Osteoblast (primary cell): ENCODE measurements around the gene LCE1D. TPM values are rescaled to one million over a fixed set of nuclear protein-coding genes. Genes with fewer than 3 reads are reported as not detected.

Experiments used
- DNase-seq: peaks from one replicate; pipeline ENCODE4 v3.0.0; 2011; ENCODE audit warnings: low spot score, mixed read lengths; ENCODE audit not compliant: insufficient read length; ENCODE audit errors: missing footprints
- H2AFZ ChIP-seq: 2 replicates; pipeline ENCODE4 v1.6.0; 2011; ENCODE audit warnings: mild to moderate bottlenecking, low read length
- H3K27ac ChIP-seq: 2 replicates; pipeline ENCODE4 v1.5.1; 2011; ENCODE audit warnings: mild to moderate bottlenecking, low read depth, low read length, moderate library complexity
- H3K27me3 ChIP-seq: 2 replicates; pipeline ENCODE4 v1.6.0; 2012; ENCODE audit warnings: mild to moderate bottlenecking, control low read depth, inconsistent platforms, low read length, moderate library complexity; ENCODE audit not compliant: insufficient read depth
- H3K36me3 ChIP-seq: 2 replicates; pipeline ENCODE4 v1.5.1; 2011; ENCODE audit warnings: mild to moderate bottlenecking, low read length, control low read depth, moderate library complexity; ENCODE audit not compliant: insufficient read depth
- H3K4me1 ChIP-seq: 2 replicates; pipeline ENCODE4 v1.5.1; 2011; ENCODE audit warnings: mild to moderate bottlenecking, low read length, control low read depth, moderate library complexity; ENCODE audit not compliant: insufficient read depth
- H3K4me2 ChIP-seq: 2 replicates; pipeline ENCODE4 v1.6.0; 2011; ENCODE audit warnings: mild to moderate bottlenecking, low read length; ENCODE audit not compliant: insufficient read depth
- H3K4me3 ChIP-seq: fragments of 200-600 bp; sonication (generic); 3 replicates; pipeline ENCODE4 v1.5.1; 2012; ENCODE audit warnings: mild to moderate bottlenecking, low read length, inconsistent platforms; ENCODE audit not compliant: insufficient read depth
- H3K79me2 ChIP-seq: 2 replicates; pipeline ENCODE4 v1.6.0; 2012; ENCODE audit warnings: mild to moderate bottlenecking, low read length, control low read depth, inconsistent platforms; ENCODE audit not compliant: insufficient read depth
- H3K9me3 ChIP-seq: 2 replicates; pipeline ENCODE4 v1.5.1; 2011; ENCODE audit warnings: low read depth, low read length, control low read depth
- H4K20me1 ChIP-seq: 2 replicates; pipeline ENCODE4 v1.6.0; 2012; ENCODE audit warnings: mild to moderate bottlenecking, low read length, control low read depth; ENCODE audit not compliant: insufficient read depth
- total RNA-seq: library from RNA; depleted of rRNA; stranded (reverse); fragments of >200 nt; gene quantifications from 2 replicates; pipeline ENCODE4 v1.2.3, GENCODE V29; 2012
- TF ChIP-seq, protein P1 (sequence below): IDR thresholded peaks from 2 replicates; pipeline ENCODE4 v1.5.1; 2011; ENCODE audit warnings: mild to moderate bottlenecking, low read depth, low read length, moderate library complexity; ENCODE audit errors: extremely low read depth

The LCE1D gene
- total RNA-seq, 1 donor: not detected

DNA sequence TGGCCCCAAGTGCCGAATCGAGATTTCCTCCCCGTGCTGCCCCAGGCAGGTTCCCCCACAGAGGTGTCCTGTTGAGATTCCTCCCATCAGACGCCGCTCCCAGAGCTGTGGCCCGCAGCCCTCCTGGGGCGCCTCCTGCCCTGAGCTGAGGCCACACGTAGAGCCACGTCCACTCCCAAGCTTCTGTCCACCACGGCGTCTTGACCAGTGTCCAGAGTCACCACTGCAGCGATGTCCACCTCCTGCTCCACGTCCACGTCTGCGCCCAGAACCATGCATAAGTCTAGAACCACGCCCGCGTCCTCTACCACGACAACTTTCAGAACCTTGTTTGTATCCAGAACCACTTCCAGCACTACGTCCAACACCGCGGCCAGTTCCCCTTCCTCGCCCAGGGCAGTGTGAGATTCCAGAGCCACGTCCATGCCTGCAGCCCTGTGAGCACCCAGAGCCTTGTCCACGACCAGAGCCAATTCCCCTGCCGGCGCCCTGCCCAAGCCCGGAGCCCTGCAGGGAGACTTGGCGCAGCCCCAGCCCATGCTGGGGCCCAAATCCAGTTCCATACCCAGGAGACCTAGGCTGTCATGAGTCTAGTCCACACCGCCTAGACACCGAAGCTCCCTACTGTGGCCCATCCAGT lies 35.9 kb upstream of the LCE1D start:
- Histone ChIP-seq H3K9me3 (no peaks in the 10 kb centered on the region), H3K27me3 (no peaks in the 10 kb centered on the region), H3K79me2 (no peaks in the 10 kb centered on the region), H3K4me2 (no peak overlapping the region), H3K4me1 (no peaks in the 10 kb centered on the region), H2AFZ (no peak overlapping the region), H3K36me3 (no peaks in the 10 kb centered on the region), H3K4me3 (no peak overlapping the region), H3K27ac (no peak overlapping the region), H4K20me1 (no peaks in the 10 kb centered on the region)
- TF ChIP-seq, protein P1, sequence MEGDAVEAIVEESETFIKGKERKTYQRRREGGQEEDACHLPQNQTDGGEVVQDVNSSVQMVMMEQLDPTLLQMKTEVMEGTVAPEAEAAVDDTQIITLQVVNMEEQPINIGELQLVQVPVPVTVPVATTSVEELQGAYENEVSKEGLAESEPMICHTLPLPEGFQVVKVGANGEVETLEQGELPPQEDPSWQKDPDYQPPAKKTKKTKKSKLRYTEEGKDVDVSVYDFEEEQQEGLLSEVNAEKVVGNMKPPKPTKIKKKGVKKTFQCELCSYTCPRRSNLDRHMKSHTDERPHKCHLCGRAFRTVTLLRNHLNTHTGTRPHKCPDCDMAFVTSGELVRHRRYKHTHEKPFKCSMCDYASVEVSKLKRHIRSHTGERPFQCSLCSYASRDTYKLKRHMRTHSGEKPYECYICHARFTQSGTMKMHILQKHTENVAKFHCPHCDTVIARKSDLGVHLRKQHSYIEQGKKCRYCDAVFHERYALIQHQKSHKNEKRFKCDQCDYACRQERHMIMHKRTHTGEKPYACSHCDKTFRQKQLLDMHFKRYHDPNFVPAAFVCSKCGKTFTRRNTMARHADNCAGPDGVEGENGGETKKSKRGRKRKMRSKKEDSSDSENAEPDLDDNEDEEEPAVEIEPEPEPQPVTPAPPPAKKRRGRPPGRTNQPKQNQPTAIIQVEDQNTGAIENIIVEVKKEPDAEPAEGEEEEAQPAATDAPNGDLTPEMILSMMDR: no peak
- DNase-seq: no peak

DNA sequence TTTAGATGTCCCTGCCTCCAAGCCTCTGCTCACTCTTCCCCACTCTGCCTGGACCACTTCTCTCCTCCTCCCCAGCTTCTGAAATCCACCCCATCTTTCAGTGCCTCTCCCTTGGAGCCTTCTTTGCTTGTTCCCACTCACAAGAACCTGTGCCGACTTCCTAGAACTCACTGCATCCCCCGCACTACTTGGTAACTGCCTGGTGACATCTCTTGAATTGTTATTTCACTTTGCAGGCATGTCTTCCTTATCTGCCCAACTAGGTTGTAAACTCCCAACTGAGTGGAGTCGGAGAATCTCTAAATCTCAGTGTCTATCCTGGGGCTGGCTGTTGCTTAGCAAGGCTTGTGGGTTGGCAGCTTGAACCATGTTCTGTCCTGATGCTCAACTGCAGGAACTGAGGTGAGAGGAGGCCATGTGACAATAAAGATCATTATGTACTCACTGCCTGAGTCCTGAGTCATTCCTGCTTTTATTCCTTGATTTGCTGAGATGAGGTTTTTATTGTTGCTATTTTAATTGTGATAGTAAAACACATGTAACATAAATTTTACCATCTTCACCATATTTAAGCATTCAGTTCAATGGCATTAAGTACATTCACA lies 34.8 kb upstream of the LCE1D start:
- H2AFZ ChIP-seq: no peak overlapping the region
- no peaks in the 10 kb centered on the region for H3K36me3 ChIP-seq
- no peak overlapping the region for H3K4me3 ChIP-seq
- H3K79me2 ChIP-seq: no peaks in the 10 kb centered on the region
- no peaks in the 10 kb centered on the region for H3K4me1 ChIP-seq
- H3K27ac ChIP-seq: no peak overlapping the region
- no peaks in the 10 kb centered on the region for H3K9me3 ChIP-seq
- no peaks in the 10 kb centered on the region for H3K27me3 ChIP-seq
- no peaks in the 10 kb centered on the region for H4K20me1 ChIP-seq
- TF ChIP-seq, protein P1: no peak
- H3K4me2 ChIP-seq: no peak overlapping the region
- no peak for DNase-seq

DNA sequence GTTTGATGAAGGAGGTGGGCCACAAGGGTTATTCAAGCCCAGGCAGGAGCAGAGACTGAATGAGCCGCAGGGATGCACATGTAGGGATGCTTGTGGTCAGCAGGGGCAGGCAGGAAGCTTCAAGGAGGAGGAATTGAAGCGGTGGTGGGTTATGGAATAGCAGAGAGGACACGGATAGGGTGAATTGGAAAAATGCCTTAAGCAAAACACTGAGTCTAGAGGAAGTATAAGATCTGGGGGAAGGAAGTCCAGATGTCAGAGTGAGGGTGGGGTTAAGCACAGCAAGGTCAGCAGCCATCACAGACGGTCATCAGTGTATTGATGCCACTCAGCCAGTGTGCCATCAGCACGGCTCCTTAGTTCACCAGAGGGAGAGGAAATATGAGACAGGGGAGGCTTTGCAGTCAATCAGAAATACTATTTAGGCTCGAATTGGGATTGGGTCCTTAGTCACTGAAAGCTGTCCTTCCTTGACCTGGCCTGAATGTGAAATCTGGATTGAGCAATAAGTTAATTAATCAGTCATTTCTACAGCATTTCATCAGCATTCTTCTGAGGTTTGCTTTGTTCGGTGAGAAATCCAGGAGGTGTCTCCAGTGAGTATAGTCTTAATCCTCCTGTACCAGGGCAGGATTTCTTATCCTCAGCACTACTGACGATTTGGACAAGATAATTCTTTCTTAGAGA lies 27.5 kb upstream of the LCE1D start:
- H3K79me2 ChIP-seq: no peaks in the 10 kb centered on the region
- H2AFZ ChIP-seq: no peak overlapping the region
- no peaks in the 10 kb centered on the region for H3K4me1 ChIP-seq
- no peaks in the 10 kb centered on the region for H3K27me3 ChIP-seq
- no peak for DNase-seq
- no peaks in the 10 kb centered on the region for H3K9me3 ChIP-seq
- TF ChIP-seq, protein P1: no peak
- H4K20me1 ChIP-seq: no peaks in the 10 kb centered on the region
- H3K36me3 ChIP-seq: no peaks in the 10 kb centered on the region
- no peak overlapping the region for H3K4me2 ChIP-seq
- H3K4me3 ChIP-seq: no peak overlapping the region
- H3K27ac ChIP-seq: no peak overlapping the region

DNA sequence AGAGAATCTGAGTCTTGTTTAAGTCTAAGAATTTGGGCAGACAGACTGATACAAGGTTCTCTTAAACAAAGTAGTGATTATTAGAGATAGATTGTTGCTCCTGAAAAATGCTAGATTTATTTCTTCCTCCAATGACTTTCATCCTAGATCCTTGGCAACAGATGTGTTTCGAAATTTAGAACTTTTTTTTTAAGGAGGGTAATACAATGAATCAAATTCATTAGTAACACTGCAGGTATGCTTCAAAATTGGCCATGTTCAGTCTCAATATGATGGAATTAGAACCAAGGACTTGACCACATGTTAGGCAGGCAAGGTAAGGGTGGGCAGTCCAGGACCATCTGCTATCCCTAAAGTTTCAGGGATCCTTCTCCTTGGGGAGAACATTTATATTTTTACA lies 26.1 kb upstream of the LCE1D start:
- no peak for DNase-seq
- no peak overlapping the region for H3K4me2 ChIP-seq

More for the DNA sequence above, 26.1 kb upstream of the LCE1D start:
- H3K79me2 ChIP-seq: no peaks in the 10 kb centered on the region
- H3K4me1 ChIP-seq: no peaks in the 10 kb centered on the region
- TF ChIP-seq, protein P1: no peak
- no peaks in the 10 kb centered on the region for H3K36me3 ChIP-seq
- H3K4me3 ChIP-seq: no peak overlapping the region
- H2AFZ ChIP-seq: no peak overlapping the region
- no peaks in the 10 kb centered on the region for H3K9me3 ChIP-seq
- no peaks in the 10 kb centered on the region for H3K27me3 ChIP-seq
- no peaks in the 10 kb centered on the region for H4K20me1 ChIP-seq
- H3K27ac ChIP-seq: no peak overlapping the region
